ENCODE data around the gene CATSPERZ.

The CATSPERZ gene

GRCh38 chr11:64294774-64295173 lies 5.4 kb upstream of the CATSPERZ start:
- no peak overlapping the region for H3K4me2 ChIP-seq (ENCODE audit: low read depth, low read length, poor library complexity, severe bottlenecking)
- H3K9me3 ChIP-seq (ENCODE audit: insufficient read depth, low read depth, low read length) = no peaks in the 10 kb centered on the region
- no peak overlapping the region for H2AFZ ChIP-seq (ENCODE audit: low read length)
- no peak for TF ChIP-seq EZH2phosphoT487 (IDR thresholded peaks at IDR 0.05; ENCODE audit: borderline replicate concordance)
- no peak for TF ChIP-seq CTCF (conservative IDR thresholded peaks at IDR 0.05; ENCODE audit: low read length)
- H3K9ac ChIP-seq (ENCODE audit: low read depth, low read length, poor library complexity, severe bottlenecking) = no peak overlapping the region
- H3F3A ChIP-seq (ENCODE audit: low read depth) = no peaks in the 10 kb centered on the region
- H3K79me2 ChIP-seq (ENCODE audit: insufficient read depth, low read length) = no peaks in the 10 kb centered on the region
- H3K27me3 ChIP-seq (ENCODE audit: insufficient read depth, low read length, poor library complexity, severe bottlenecking) = peaks cover 1% of the 10 kb centered on the region
- no peaks in the 10 kb centered on the region for H3K9me2 ChIP-seq (replicated peaks; ENCODE audit: low read depth, low read length)
- no peaks in the 10 kb centered on the region for H3K4me1 ChIP-seq (ENCODE audit: insufficient read depth, low read length, poor library complexity, severe bottlenecking)
- H3K36me3 ChIP-seq (ENCODE audit: insufficient read depth, low read length) = no peaks in the 10 kb centered on the region
- H3K4me3 ChIP-seq (ENCODE audit: low read length, poor library complexity, severe bottlenecking) = no peak overlapping the region
- no peaks in the 10 kb centered on the region for H4K20me1 ChIP-seq (ENCODE audit: insufficient read depth, low read length, poor library complexity, severe bottlenecking)

DNA sequence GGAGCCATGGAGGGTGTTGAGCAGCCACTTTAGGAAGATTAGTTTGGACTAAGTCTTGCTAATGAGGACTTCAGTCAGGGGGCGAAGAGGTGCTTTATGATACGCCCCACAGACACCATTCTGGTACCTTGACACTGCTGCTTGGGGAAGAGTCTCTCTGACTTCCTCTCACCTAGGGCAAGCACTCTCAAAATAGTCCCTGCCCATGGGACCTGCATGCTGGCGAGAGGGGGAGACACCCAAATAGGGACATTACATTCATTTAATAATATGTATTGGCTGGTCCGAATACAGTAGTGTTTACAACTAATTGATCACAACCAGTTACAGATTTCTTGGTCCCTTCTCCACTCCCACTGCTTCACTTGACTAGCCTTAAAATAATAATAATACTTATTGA lies 4.4 kb upstream of the CATSPERZ start:
- Histone ChIP-seq H4K20me1 (ENCODE audit: insufficient read depth, low read length, poor library complexity, severe bottlenecking) (no peaks in the 10 kb centered on the region), H2AFZ (ENCODE audit: low read length) (no peak overlapping the region), H3K36me3 (ENCODE audit: insufficient read depth, low read length) (no peaks in the 10 kb centered on the region), H3F3A (ENCODE audit: low read depth) (no peaks in the 10 kb centered on the region), H3K79me2 (ENCODE audit: insufficient read depth, low read length) (no peaks in the 10 kb centered on the region), H3K4me2 (ENCODE audit: low read depth, low read length, poor library complexity, severe bottlenecking) (no peak overlapping the region), H3K4me3 (ENCODE audit: low read length, poor library complexity, severe bottlenecking) (no peak overlapping the region), H3K27me3 (ENCODE audit: insufficient read depth, low read length, poor library complexity, severe bottlenecking) (peaks cover 5% of the 10 kb centered on the region), H3K9me2 (replicated peaks; ENCODE audit: low read depth, low read length) (no peaks in the 10 kb centered on the region), H3K9me3 (ENCODE audit: insufficient read depth, low read depth, low read length) (no peaks in the 10 kb centered on the region), H3K9ac (ENCODE audit: low read depth, low read length, poor library complexity, severe bottlenecking) (no peak overlapping the region), H3K4me1 (ENCODE audit: insufficient read depth, low read length, poor library complexity, severe bottlenecking) (peaks cover 4% of the 10 kb centered on the region)
- no peak for TF ChIP-seq CTCF (conservative IDR thresholded peaks at IDR 0.05; ENCODE audit: low read length)
- no peak for TF ChIP-seq EZH2phosphoT487 (IDR thresholded peaks at IDR 0.05; ENCODE audit: borderline replicate concordance)

DNA sequence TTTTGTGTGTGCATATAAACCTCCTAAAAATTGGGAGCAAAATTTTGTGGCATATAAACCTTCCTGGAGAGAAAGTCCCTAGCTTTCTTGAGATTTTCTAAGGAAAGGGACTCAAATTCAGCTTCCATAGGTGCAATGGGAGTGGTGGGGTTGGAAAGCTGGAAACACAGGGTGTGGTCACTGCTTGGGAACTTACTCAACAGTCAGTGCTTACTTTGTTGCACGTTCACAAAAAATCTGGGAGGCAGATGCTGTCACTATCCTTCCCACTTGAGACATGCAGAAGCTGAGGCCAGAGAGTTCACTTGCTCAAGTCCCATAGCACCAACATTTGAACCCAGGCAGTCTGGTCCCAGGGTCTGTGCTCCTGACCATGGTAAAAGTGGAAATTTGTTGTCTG lies 3.9 kb upstream of the CATSPERZ start:
- H3K36me3 ChIP-seq (ENCODE audit: insufficient read depth, low read length) = no peaks in the 10 kb centered on the region
- no peaks in the 10 kb centered on the region for H3F3A ChIP-seq (ENCODE audit: low read depth)
- TF ChIP-seq EZH2phosphoT487 (IDR thresholded peaks at IDR 0.05; ENCODE audit: borderline replicate concordance) = no peak
- no peak for TF ChIP-seq CTCF (conservative IDR thresholded peaks at IDR 0.05; ENCODE audit: low read length)
- H3K9me3 ChIP-seq (ENCODE audit: insufficient read depth, low read depth, low read length) = no peaks in the 10 kb centered on the region
- peaks cover 6% of the 10 kb centered on the region for H3K4me1 ChIP-seq (ENCODE audit: insufficient read depth, low read length, poor library complexity, severe bottlenecking)
- no peak overlapping the region for H3K4me3 ChIP-seq (ENCODE audit: low read length, poor library complexity, severe bottlenecking)
- H3K9ac ChIP-seq (ENCODE audit: low read depth, low read length, poor library complexity, severe bottlenecking) = no peak overlapping the region
- H3K79me2 ChIP-seq (ENCODE audit: insufficient read depth, low read length) = no peaks in the 10 kb centered on the region
- H3K4me2 ChIP-seq (ENCODE audit: low read depth, low read length, poor library complexity, severe bottlenecking) = no peak overlapping the region
- no peak overlapping the region for H2AFZ ChIP-seq (ENCODE audit: low read length)
- H3K9me2 ChIP-seq (replicated peaks; ENCODE audit: low read depth, low read length) = no peaks in the 10 kb centered on the region
- peaks cover 5% of the 10 kb centered on the region for H3K27me3 ChIP-seq (ENCODE audit: insufficient read depth, low read length, poor library complexity, severe bottlenecking)
- H4K20me1 ChIP-seq (ENCODE audit: insufficient read depth, low read length, poor library complexity, severe bottlenecking) = no peaks in the 10 kb centered on the region
